Bronchial epithelial cell (primary cell): ENCODE results near the gene NFASC. TPM values are rescaled to one million over a fixed set of nuclear protein-coding genes. Genes with fewer than 3 reads are reported as not detected.
A peak's percentile ranks its signal among the peaks of the same experiment; 100 is the strongest.

Experiments used
- DNase-seq: peaks from one replicate; pipeline ENCODE4 v3.0.0-alpha.2; 2010; ENCODE audit warnings: low read depth
- FAIRE-seq: peaks from 2 replicates; lab custom pipeline; 2011; peaks lifted over from hg19 to GRCh38; lab: Jason Lieb, UNC
- H3K27me3 ChIP-seq: 2 replicates; pipeline ENCODE4 v1.5.1; 2011; ENCODE audit warnings: low read length; ENCODE audit not compliant: control insufficient read depth, insufficient read depth
- H3K36me3 ChIP-seq: 2 replicates; pipeline ENCODE4 v1.5.1; 2011; ENCODE audit warnings: low read length; ENCODE audit not compliant: control insufficient read depth, insufficient read depth
- H3K4me3 ChIP-seq: 2 replicates; pipeline ENCODE4 v1.5.1; 2011; ENCODE audit warnings: mild to moderate bottlenecking, low read depth, low read length, control low read depth
- total RNA-seq: library from RNA; depleted of rRNA; stranded (reverse); fragments of >200 nt; gene quantifications from 2 replicates; pipeline ENCODE4 v1.2.1, GENCODE V29; 2014
- TF ChIP-seq, protein P1 (sequence below): IDR thresholded peaks from 2 replicates; pipeline ENCODE4 v1.5.1; 2011; ENCODE audit warnings: mild to moderate bottlenecking, moderate library complexity, low read length, control low read depth, inconsistent platforms; ENCODE audit not compliant: insufficient read depth, severe bottlenecking

The NFASC gene
- total RNA-seq, 1 donor from 2014 or later: 0.53 TPM

DNA sequence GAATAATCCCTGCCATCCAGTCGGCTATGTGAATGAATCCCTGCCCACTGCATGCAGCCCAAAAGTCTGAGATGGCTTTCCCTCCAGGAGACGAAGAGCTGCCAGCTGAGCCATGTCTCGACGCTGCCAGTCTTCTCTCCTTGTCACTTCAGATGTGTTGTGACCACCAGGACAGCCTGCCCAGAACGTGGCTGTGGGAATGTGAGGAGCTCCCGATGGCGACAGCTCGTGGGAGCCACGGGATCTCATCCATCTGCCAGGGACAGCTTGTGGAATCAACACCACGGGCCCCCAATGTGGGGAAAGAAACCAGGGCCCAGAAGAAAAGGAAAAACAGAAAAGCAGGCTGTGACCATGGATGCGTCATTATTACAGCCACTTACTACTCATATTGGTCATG, 67.2 kb downstream of the NFASC start:
- Histone ChIP-seq H3K4me3 (no peak overlapping the region), H3K27me3 (peaks cover 2% of the 10 kb centered on the region), H3K36me3 (no peaks in the 10 kb centered on the region)
- TF ChIP-seq, protein P1, sequence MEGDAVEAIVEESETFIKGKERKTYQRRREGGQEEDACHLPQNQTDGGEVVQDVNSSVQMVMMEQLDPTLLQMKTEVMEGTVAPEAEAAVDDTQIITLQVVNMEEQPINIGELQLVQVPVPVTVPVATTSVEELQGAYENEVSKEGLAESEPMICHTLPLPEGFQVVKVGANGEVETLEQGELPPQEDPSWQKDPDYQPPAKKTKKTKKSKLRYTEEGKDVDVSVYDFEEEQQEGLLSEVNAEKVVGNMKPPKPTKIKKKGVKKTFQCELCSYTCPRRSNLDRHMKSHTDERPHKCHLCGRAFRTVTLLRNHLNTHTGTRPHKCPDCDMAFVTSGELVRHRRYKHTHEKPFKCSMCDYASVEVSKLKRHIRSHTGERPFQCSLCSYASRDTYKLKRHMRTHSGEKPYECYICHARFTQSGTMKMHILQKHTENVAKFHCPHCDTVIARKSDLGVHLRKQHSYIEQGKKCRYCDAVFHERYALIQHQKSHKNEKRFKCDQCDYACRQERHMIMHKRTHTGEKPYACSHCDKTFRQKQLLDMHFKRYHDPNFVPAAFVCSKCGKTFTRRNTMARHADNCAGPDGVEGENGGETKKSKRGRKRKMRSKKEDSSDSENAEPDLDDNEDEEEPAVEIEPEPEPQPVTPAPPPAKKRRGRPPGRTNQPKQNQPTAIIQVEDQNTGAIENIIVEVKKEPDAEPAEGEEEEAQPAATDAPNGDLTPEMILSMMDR: no peak
- FAIRE-seq: no peak
- DNase-seq: no peak

DNA sequence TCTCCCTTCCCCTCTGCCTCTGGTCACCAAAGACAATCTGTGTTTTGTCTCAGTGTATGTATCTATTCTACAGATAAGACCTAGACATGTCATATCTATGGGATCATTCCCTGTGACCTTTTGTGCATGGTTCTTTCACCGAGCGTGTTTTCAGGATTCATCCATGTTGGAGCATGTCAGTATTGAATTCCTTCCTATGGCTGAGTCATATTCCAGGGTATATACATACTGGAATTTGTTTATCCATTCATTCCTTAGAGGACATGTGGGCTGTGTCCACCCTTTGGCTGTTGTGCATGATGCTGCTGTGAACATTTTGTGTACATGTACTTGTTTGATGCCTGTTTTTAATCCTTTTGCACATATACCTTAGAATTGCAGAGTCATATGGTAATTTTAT, 69.9 kb downstream of the NFASC start:
- FAIRE-seq (no peak), DNase-seq (peak; percentile 92)
- TF ChIP-seq, protein P1: no peak
- Histone ChIP-seq H3K4me3 (no peak overlapping the region), H3K27me3 (no peaks in the 10 kb centered on the region), H3K36me3 (no peaks in the 10 kb centered on the region)

DNA sequence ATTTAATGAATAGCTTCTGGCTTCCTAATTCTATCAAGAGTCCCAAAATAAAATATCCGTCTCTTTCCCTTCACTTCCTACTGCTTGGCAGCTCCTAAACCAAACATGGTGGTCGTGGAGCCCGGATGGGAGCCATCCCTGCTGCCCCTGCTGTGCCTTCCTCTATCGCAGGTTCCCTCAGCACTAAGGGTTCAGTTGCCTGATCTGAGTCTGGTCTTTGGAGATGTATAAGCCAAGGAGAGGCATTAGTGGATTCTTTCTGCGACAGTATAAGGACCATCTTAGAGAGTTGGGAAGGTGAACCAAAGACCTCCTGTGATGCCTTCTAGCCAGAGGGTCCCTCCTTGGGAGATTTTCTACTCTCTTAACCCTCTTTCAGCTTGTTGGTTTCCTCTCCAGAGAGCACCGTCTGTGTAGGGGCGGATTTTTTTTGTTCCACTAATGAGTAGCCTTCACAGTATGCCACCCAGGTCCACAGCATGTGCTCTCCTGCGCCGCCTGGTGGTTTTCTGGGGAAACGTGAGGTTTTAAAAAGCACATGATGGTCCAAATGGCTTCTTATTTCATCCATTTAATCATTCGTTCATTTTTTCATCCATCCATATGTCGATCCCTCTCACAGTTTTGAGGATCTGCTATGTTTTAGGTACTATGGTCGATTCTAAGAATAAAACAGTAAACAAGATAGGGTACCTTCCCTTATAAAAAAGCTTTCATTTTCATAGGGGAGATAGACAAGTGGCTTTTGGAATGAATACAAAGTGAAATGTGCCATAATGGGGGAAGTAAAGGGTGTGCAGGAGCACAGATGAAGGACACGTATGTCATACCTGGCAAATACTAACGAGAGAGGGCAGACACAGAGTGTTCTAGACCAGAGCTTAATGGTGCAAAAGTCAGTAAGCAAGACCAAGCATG, 71.0 kb downstream of the NFASC start:
- TF ChIP-seq, protein P1: peak; percentile 88
- Histone ChIP-seq H3K27me3 (no peaks in the 10 kb centered on the region), H3K36me3 (no peaks in the 10 kb centered on the region), H3K4me3 (no peak overlapping the region)
- FAIRE-seq (no peak), DNase-seq (peak; percentile 60)

DNA sequence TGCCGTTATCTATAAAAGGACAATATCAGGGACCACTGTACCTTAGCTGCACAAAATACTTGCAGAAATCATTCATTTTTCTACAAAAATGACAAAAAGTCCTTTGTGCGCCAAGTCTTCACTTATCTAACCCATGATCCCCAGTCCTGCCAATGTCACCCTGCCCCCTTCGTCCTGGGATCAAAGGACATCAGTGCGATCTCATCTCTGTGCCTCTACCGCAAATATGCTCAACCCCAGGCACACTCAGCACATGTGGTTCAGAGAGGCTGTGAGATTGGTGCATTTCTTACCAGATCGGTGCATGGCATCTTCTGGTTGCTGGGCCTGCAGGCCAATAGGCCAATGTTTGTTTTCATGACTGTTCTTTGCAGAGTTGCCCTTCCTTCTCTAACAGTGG, 72.8 kb downstream of the NFASC start:
- TF ChIP-seq, protein P1: no peak
- H3K27me3 ChIP-seq: peaks cover 2% of the 10 kb centered on the region
- no peaks in the 10 kb centered on the region for H3K36me3 ChIP-seq
- no peak overlapping the region for H3K4me3 ChIP-seq
- FAIRE-seq: peak; percentile 32
- DNase-seq: no peak

DNA sequence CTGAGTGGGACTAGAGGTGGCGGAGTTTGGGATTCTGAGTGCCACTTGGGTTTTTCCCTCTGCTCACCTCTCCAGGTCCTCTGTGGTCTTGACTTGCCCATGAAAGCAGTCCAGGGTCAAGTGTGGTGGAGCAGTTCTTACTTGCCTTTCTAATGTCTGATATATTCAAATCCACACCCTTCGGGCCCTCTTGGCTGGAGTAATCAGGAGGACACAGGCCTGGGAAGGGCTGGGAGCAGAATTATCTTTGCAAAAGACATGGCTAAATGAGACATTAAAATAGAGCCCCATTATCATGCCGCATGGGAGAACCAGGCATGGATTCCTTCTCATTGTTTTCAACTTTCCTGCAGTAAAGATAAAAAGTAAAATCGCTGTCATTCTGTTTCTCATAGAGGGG, 74.0 kb downstream of the NFASC start:
- Histone ChIP-seq H3K4me3 (no peak overlapping the region), H3K27me3 (peaks cover 2% of the 10 kb centered on the region), H3K36me3 (no peaks in the 10 kb centered on the region)
- TF ChIP-seq, protein P1: no peak
- no peak for DNase-seq
- no peak for FAIRE-seq

DNA sequence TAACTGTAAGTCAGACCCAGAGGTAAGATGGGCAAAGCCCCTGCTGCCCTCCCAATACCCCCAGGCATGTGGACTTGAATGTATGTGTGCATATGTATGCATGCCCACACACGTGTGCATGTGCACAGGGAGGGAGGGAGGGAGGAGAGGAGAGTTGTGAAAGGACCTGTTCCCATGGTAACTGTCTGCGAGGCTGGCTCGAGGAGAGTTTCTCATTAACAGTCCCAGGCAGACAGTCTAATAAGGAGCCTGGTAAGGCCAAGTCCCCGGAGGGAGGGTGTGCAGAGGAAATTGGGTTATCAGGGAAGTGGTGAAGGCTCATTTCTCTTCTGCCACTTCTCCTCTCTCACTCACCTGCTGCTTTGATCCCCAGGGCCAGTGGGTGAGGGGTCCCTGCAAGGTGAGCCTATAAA, 74.9 kb downstream of the NFASC start:
- DNase-seq: peak; percentile 5
- Histone ChIP-seq H3K4me3 (no peak overlapping the region), H3K27me3 (peaks cover 2% of the 10 kb centered on the region), H3K36me3 (no peaks in the 10 kb centered on the region)
- FAIRE-seq: no peak
- TF ChIP-seq, protein P1: no peak
